HTR-8/SVneo (cell line): ENCODE measurements around the gene MMP12.
"Not testable (repeated sequence)": the region's sequence is repeated elsewhere in the genome, so short reads cannot be mapped to it uniquely, and the experiment has no call there.

ENCODE experiments used
- DNase-seq: peaks from one replicate; pipeline ENCODE4 v3.0.0; 2011; ENCODE audit warnings: low spot score, mixed read lengths; ENCODE audit not compliant: insufficient read length
- FAIRE-seq: peaks from 2 replicates; lab custom pipeline; 2011; peaks lifted over from hg19 to GRCh38; lab: Jason Lieb, UNC

MMP12 gene

DNA sequence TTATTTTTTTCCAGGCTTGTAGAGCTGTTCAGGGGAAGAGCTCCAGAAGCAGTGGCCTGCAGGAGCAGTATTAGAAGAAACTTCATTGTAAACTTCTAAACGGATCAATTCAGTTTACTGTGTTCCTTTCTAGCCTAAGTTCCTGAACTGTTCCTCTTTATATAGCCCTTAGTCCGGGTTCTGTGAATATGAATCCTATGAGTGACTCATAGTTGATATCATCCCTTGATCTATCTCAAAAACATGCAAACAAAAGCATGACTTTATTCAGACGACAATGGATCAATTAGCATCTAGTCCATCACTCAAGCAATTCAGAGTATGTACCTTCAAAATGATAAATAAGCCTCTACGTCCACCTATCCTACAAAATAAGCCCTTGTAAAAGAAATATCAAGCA, at the start of gene MMP12:
Gene MMP12 (minus strand): TSS at position 131 of the 400 bp plus-strand sequence. CDS start 45 bp downstream, at position 86.
- FAIRE-seq (no peak), DNase-seq (no peak)

DNA sequence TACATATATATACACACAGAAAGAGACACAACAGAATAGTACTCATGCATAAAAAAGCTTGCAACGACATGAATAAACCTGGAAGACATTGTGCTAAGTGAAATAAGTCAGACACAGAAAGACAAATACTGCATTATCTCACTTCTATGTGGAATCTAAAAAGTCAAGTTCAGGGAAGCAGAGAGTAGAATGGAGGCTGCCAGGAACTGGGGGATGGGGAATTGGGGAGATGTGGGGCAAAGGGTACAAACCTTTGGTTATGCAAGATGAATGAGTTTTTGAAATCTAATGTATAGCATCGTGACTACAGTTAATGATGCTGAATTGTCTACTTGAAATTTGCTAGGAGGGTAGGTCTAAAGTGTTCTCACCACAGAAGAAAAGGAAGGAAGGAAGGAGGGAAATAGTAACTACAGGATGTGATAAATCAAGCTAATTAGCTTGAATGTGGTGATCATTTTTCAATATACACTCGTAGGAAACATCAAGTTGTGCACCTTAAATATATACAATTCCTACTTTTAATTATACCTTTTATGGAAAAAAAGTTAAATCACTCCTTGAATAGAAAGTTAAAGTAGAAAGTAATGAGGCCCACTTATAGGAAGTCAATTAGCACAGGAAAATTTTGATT, 46.9 kb upstream of the MMP12 start:
- DNase-seq (no peak), FAIRE-seq (no peak)

DNA sequence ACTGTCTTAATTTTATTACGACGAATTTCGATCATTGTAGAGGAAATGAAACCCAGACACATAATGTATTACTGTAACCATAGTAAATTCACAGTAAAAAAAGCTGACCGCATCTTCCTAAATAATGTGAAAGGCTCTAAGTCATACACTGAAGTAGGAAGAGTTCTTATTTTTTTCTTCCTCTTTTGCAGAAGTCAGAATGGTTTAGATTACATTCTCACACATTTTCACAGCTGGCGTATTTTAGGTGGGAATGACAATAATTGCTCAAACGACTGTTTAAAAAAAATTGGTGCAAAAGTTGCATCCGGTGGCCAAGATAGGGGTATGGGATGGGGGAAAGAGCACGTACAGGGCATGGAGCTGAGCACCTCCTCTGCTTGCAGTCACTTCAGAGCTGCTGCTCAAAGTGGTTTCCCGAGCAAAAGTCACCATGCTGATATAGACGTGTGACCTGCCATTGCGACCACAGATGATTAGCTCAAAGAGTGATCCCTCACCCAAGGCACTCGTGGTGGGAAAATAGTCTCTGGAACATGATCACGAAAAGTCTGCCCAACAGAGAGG, 45.4 kb upstream of the MMP12 start:
- FAIRE-seq = no peak
- no peak for DNase-seq

DNA sequence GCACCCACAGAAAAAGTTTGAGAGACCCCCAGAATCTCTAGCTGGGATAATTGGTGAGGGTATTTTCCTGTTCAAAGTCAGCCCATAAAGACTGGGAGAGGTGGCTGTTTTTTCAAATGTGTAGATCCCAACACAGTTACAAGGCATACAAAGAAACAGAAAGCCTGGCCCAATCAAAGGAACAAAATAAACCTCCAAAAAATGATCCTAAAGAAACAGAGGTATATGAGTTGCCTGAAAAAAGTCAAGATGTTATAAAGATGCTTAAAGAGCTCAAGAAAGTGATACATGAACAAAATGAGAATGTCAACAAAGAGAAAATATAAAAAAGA, 40.2 kb upstream of the MMP12 start:
- FAIRE-seq (no peak), DNase-seq (no peak)

DNA sequence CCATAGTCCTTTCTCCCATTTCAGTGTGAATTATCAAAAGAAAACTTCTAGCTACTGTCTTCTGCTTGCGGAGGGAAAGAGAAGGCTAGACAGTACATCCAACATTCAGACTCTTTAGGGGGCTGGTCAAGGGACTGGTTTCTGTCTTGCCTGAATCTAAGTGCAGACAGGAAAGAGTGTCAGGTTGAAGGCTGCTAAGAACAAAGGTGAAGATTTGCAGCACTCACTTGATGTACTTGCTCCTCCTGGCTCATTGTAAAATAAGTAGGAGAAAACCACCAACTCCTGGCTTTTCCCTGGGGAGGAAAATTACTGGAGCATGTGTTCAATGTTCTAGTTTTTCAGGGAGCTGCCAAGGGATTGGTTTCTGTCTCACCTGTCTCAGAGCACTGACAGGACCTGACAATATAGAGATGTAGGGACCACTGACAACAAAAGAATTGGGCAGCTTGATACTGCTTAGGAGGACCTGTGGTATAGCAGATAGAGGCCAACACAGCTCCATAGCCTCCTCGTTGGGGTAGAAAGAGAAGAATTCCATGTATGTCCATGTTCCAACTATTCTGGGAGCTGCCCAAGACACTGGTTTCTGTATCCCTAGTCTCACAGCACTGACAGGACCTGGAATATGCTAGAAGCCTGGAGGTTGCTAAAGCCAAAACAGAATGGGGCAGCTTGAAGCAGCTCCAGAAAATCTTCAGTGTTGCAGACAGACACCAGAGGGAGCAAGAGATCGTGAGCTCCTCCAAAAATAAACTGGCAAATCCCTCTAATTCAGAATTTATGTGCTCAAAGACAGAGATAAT, 39.7 kb upstream of the MMP12 start:
- FAIRE-seq = no peak
- peak; percentile 36 for DNase-seq

DNA sequence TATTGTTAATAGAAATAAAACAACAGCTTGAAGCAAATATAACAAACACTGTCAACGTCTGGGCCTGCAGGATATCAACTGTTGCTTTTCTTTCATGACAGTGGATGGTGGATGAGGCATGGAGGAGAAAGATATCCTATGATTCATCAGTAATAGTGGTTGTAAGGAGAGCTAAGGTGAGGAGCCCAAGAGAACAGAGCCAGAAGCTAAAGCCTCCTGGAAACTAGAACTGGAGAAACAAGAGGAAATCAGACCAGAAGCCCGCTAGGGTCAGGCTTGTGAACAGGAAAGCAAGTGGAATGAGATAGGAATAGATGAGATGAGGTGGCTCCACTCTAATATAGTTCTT, 37.7 kb upstream of the MMP12 start:
- FAIRE-seq (no peak), DNase-seq (no peak)

DNA sequence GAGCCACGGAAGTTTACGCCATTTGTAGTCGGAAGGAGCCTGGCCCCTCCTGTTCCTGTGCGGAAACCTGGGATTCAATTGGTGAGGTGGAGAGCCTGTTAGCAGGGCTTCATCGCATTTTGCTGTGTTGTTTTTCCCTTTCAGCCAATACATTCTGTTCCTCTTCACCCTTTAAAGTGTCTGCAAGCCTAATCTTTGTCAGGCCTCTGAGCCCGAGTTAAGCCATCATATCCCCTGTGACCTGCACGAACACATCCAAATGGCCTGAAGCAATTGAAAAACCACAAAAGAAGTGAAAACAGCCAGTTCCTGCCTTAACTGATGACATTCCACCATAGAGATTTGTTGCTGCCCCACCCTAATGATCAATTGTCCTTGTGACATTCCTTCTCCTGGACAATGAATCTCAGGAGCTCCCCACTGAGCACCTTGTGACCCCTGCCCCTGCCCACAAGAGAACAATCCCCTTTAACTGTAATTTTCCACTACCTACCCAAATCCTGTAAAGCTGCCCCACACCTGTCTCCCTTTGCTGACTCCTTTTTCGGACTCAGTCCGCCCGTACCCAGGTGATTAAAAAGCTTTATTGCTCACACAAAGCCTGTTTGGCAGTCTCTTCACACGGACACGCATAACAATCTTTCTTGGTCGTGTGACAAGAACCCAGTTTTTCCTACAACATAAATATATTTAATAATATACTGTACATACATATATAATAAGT, 37.1 kb upstream of the MMP12 start:
- no peak for FAIRE-seq
- DNase-seq = no peak

DNA sequence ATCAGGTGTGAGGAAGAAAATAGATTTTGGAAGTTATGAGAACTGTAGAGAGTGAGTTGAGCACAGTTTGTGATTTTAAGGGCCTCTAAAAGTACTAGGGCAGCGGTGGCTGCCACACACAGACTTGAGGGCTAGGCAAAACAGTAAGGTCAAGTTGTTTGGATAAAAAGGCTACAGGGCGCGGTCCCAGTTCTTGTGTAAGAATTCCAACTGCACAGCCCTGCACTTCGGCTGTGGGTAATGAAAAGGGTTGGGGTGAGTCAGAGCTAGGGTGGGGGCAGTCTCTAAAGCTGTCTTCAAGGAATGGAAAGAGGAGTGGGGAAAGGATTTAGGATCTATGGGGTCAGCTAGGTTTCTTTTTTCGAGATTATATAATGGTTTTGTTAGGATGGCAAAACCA, 31.1 kb upstream of the MMP12 start:
- not testable (repeated sequence) for DNase-seq, FAIRE-seq

DNA sequence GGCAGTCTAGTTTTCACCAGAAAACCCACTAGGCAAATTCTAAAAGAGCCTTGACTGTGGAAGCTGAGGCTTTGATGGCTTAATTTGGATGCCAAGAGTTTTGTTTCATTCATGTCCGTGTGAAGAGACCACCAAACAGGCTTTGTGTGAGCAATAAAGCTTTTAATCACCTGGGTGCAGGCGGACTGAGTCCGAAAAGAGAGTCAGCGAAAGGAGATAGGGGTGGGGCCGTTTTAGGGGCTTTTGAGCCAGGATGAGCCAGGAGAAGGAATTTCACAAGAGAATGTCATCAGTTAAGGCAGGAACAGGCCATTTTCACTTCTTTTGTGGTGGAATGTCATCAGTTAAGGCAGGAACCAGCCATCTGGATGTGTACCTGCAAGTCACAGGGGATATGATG, 29.1 kb upstream of the MMP12 start:
- not testable (repeated sequence) for DNase-seq, FAIRE-seq

DNA sequence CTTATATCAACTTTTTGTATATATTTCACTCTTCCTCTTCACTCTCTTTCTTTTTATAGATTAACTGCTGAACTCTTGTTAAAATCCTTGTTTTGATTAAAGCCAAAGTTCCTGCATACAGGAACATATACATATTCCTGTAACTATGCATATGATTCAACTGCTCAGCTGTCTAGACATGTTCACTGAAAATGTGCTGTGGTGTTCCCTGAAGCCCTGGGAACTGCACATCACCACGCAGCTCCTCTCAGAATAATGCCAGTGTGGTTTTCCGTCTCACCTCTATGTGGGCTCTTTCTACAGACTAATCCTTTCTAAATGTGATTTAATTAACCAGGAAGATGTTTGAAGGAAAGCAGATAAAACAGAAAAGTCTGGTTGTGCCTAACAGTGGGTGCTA, 25.6 kb upstream of the MMP12 start:
- DNase-seq = no peak
- no peak for FAIRE-seq

DNA sequence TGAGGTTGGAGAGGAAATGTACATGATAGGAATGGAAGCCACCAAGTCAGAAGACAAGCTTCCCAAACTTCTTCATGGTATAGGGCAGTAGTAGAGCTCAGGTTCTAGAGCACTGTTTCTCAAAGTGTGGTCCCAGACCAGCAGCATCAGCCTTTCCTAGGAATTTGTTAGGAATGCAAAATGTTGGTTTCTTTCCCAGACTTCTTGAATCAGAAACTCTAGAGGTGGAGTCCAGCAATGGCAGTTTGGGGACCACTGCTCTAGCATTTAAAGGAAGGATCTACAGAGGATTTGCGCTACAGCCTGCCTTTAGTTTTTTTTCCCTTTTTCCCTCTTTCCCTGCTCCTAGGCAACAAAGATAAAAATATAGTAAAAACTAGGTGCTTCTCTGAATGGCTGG, 17.0 kb upstream of the MMP12 start:
- no peak for DNase-seq

DNA sequence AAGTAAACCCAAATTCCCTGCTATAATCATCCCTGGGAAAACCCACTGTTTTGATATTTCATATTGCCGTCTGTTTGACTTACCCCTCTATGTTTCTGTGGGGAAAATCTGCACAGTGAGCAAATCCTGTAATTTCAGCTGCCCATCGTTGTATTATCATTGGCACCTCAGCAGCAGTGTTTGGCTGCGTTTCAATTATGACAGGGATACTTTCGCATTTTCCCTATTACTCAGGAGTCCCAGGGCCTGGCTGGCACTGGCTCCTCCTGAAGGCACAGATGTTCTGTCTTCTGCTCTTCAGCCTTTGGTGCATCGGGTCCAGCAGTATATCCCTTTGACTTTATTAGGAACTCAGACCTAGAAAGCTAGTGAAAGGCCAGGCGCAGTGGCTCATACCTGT, 12.2 kb upstream of the MMP12 start:
- DNase-seq (no peak), FAIRE-seq (no peak)

More for the DNA sequence above, 17.0 kb upstream of the MMP12 start:
- FAIRE-seq = no peak

DNA sequence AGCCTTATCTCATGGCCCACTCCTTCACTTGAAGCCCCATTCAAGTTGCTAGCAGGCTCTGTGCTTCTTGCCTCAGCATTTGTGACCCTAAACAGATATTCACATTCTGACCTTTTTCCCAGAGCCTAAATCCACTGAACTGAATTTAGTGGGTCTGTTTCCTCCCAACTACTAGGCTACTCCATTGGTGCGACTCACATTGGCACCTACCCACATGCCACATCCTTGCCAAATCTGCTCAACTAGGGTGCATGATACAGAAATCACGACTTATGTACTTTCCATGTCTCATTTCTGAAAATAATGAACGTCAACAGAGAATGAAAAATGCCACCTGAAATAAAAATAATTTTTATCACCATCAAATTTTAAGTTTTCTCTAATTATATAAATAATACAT, 8.4 kb upstream of the MMP12 start:
- DNase-seq = no peak
- FAIRE-seq = no peak

DNA sequence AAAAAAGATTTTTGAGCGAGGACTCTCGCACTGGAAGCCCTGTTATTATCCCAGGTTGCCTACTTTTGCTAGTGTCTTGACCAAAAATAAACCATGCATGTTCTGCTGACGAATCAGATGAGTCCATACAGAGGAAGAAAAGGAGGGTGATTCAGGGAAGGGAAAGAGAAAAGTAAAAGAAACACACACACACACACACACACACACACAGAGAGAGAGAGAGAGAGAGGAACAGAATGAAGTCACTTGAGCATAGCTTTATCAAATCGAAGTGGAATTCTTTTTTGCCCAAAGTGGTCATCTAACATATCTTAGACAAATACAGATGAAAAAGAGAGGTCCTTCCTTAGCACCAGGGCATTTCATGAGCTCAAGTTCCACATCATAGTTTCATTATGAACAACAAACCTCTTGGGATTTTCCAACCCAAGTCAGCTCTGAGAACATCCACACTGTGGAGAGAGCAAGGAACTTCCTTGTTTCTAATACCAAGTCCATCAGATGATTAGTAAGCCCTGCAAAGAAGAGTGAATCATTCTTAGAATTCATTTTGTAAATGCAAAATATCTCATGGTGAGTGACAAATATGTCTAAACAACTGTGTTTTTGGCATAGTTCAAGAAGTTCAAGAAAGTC, 7.7 kb upstream of the MMP12 start:
- DNase-seq = no peak

DNA sequence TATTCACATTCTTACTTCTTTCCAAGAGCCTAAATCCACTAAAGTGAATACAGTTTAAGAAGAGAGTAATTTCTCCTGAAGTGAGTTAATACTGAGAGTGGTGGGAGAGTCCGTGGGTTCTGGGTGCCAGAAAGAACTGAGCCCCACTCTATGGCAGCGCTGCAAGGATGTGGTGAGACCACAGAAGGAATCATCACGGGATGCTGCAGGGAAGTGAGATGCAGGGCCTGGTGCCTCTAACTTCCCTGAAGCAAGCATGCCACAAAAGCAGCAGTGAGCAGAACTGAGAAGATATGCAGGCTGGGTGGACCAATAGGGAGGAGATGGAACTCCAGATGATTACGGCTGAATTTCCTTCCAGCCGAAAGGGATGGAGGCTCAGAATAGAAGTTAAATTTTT, 5.0 kb upstream of the MMP12 start:
- FAIRE-seq (no peak), DNase-seq (no peak)

More for the DNA sequence above, 7.7 kb upstream of the MMP12 start:
- no peak for FAIRE-seq

DNA sequence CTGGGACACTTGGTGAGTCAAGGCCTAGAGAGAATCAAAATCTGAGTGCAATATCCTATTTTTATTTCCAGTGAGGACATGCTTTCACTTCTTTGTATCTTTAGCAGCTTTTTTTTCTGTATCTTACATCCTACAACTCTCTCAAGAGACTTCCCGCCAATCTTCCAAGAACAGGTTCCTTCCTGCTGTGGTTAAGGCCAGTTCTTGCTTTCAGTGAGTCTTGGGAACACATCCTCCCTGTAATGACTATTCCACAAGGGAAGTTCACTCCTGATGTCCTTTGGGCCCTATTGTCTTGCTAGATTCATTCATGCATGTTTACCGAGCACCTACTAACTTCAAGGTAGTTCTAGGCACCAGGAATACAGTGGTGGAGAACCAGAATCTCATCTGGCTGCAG, 3.8 kb upstream of the MMP12 start:
- no peak for FAIRE-seq
- DNase-seq = no peak

DNA sequence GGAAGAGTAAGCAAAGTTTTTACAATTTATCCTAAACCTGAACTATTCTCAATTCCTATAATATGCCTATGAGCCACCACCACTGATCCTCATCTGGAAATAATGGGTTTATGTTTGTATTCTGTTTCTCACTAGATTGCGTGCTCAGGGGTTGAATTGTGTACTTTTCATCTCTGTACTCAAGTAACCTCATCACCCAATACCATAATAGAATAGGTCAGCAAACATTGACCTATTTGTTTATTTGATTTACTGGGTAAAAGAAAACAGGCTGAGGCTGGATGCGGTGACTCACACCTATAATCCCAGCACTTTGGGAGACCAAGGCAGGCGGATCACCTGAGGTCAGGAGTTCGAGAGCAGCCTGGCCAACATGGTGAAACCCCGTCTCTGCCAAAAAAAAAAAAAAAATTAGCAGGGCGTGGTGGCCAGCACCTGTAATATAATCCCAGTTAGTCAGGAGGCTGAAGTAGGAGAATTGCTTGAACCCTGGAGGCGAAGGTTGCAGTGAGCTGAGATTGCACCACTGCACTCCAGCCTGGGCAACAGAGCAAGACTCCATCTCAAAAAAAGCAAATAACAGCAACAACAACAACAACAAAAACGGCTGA, 5.3 kb downstream of the MMP12 start:
- not testable (repeated sequence) for FAIRE-seq, DNase-seq

DNA sequence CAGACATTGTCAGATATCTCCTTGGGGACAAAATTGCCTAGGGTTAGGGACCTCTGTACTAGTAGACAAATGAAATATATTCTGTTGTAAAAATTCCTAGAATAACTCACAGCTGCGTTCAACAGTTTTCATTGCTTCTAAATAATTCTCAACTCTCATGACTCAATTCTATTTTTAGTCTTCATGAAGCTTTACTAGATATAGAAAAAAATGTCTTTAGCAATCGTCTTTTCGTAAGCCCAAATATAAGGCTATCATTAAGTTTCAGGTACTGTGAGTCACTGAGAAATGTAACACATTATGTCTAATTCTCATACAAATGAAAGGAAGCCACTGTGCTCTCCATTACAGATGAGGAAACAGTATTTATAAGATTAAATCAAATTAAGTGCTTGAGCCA, 6.4 kb downstream of the MMP12 start:
- no peak for DNase-seq
- FAIRE-seq = no peak

DNA sequence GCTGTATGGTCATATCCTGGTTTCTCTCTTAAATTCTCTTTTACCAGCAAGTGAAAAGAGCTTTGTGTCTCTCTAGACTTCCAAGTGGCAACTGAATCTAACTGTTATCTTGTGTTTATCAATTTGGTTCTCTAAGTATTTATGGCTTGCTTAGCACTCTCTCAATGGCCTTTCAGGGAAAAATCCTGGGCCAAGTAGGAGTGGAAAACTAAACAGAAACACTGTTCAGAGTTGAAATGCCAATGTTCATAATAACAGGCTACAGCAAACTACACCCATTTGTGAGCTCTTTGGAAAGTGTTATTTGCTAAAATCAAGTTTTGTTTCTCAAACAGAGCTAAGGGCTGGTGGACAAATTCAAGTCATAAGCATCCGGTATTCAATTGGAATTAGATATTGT, 10.1 kb downstream of the MMP12 start:
- DNase-seq (no peak), FAIRE-seq (no peak)

DNA sequence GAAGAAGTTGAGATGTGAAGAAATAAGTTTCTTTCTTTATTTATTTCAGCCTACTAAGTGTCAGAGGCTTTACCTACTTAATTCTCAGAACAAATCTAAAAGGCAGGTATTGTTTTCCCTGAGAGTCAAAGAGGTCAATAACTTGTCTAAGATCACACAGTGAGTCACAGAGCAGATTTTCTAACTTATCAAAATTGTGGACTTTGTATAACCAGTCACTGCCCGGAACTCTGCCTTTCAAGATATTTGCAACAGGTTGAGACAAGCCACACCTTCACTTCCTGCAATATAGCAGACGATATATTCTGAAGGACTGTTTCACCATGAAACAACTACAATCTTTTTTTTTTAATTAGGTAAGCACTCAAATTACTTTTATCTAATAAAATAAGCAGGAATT, 20.8 kb downstream of the MMP12 start:
- FAIRE-seq (no peak), DNase-seq (no peak)
